IMR-90 (cell line): Measurements from ENCODE around the gene ZNF470. TPM values are rescaled to one million over a fixed set of nuclear protein-coding genes. Genes with fewer than 3 reads are reported as not detected.

Experiments used
- ATAC-seq: fragments of 200-7000 bp; cut with Tn5 transposase; 2 replicates; pipeline ENCODE4 v1.9.1; 2020; ENCODE audit warnings: low read depth, mild to moderate bottlenecking, moderate library complexity
- BruUV-seq: library from RNA; stranded (reverse); fragments of 400-500 nt; replicated peaks from 2 replicates; lab custom pipeline; 2021; lab: Mats Ljungman, UMichigan
- CTCF ChIA-PET: fragments of 300-600 bp; formaldehyde crosslinking; extraction: SDS; loops from one replicate; lab custom pipeline; 2021; ENCODE audit warnings: antibody characterized with exemption; lab: Yijun Ruan, JAX
- POLR2A ChIA-PET: fragments of 300-600 bp; sonication (Branson Sonifier 250); formaldehyde crosslinking; loops from one replicate; lab custom pipeline; 2022; ENCODE audit warnings: antibody characterized with exemption; ENCODE audit not compliant: unreplicated experiment; lab: Charles Lee
- DNase-seq: peaks from one replicate; pipeline ENCODE4 v3.0.0; 2013
- H2AFZ ChIP-seq: replicated peaks from 2 replicates; pipeline ENCODE3; 2013; ENCODE audit warnings: low read length, mild to moderate bottlenecking; ENCODE audit not compliant: poor library complexity
- H2AK5ac ChIP-seq: 2 replicates; pipeline ENCODE4 v1.6.1; 2013; ENCODE audit warnings: low read depth, low read length, inconsistent platforms
- H2AK9ac ChIP-seq: replicated peaks from 2 replicates; pipeline ENCODE3; 2013; ENCODE audit warnings: mild to moderate bottlenecking, low read depth, low read length, moderate library complexity; ENCODE audit not compliant: poor library complexity
- H2BK120ac ChIP-seq: 2 replicates; pipeline ENCODE4 v1.6.1; 2013; ENCODE audit warnings: low read depth, low read length, inconsistent platforms
- H2BK15ac ChIP-seq: 3 replicates; pipeline ENCODE4 v1.6.1; 2013; ENCODE audit warnings: low read depth, low read length, inconsistent platforms
- H2BK20ac ChIP-seq: 2 replicates; pipeline ENCODE4 v1.6.1; 2013; ENCODE audit warnings: low read depth, mild to moderate bottlenecking, inconsistent platforms, low read length, moderate library complexity
- H2BK5ac ChIP-seq: 2 replicates; pipeline ENCODE4 v1.6.1; 2013; ENCODE audit warnings: mild to moderate bottlenecking, low read depth, low read length, inconsistent platforms; ENCODE audit not compliant: poor library complexity, severe bottlenecking
- H3K14ac ChIP-seq: replicated peaks from 2 replicates; pipeline ENCODE4 v1.6.1; 2013; ENCODE audit warnings: low read depth, low read length, inconsistent platforms
- H3K18ac ChIP-seq: 2 replicates; pipeline ENCODE4 v1.6.1; 2013; ENCODE audit warnings: low read depth, low read length, control low read depth
- H3K23ac ChIP-seq: 2 replicates; pipeline ENCODE4 v1.6.1; 2013; ENCODE audit warnings: low read depth, low read length, inconsistent platforms
- H3K27ac ChIP-seq: 2 replicates; pipeline ENCODE4 v1.5.1; 2013; ENCODE audit warnings: mild to moderate bottlenecking, control low read depth, low read length; ENCODE audit not compliant: insufficient read depth
- H3K27me3 ChIP-seq: 2 replicates; pipeline ENCODE4 v1.6.1; 2013; ENCODE audit warnings: low read length; ENCODE audit not compliant: control insufficient read depth, insufficient read depth
- H3K36me3 ChIP-seq: 2 replicates; pipeline ENCODE4 v1.6.1; 2013; ENCODE audit warnings: low read length, mixed read lengths; ENCODE audit not compliant: control insufficient read depth, insufficient read depth
- H3K4ac ChIP-seq: 2 replicates; pipeline ENCODE4 v1.6.1; 2013; ENCODE audit warnings: low read depth, low read length, inconsistent platforms
- H3K4me1 ChIP-seq: 2 replicates; pipeline ENCODE4 v1.6.1; 2013; ENCODE audit warnings: low read length, mixed read lengths; ENCODE audit not compliant: control insufficient read depth, insufficient read depth
- H3K4me2 ChIP-seq: 2 replicates; pipeline ENCODE4 v1.6.1; 2013; ENCODE audit warnings: low read depth, mild to moderate bottlenecking, control low read depth, low read length, moderate library complexity
- H3K4me3 ChIP-seq: 2 replicates; pipeline ENCODE4 v1.5.1; 2013; ENCODE audit warnings: low read depth, mild to moderate bottlenecking, control low read depth, low read length, moderate library complexity; ENCODE audit not compliant: insufficient read depth
- H3K56ac ChIP-seq: 2 replicates; pipeline ENCODE4 v1.6.1; 2013; ENCODE audit warnings: low read length, inconsistent platforms; ENCODE audit not compliant: insufficient read depth; ENCODE audit errors: extremely low read depth
- H3K79me1 ChIP-seq, 2 experiments: 2 replicates each; pipeline ENCODE4 v1.6.1; 2013; ENCODE audit warnings: low read length in 2 of 2, inconsistent platforms in 1 of 2, low read depth in 1 of 2
- H3K9ac ChIP-seq: 2 replicates; pipeline ENCODE4 v1.6.1; 2013; ENCODE audit warnings: low read depth, low read length, control low read depth
- H3K9me1 ChIP-seq: 2 replicates; pipeline ENCODE4 v1.6.1; 2013; ENCODE audit warnings: low read length, inconsistent platforms; ENCODE audit not compliant: insufficient read depth
- H3K9me3 ChIP-seq: 2 replicates; pipeline ENCODE4 v1.6.1; 2013; ENCODE audit warnings: low read length; ENCODE audit not compliant: control insufficient read depth, insufficient read depth
- H4K20me1 ChIP-seq: 2 replicates; pipeline ENCODE4 v1.6.1; 2013; ENCODE audit warnings: low read length, inconsistent platforms; ENCODE audit not compliant: insufficient read depth
- H4K5ac ChIP-seq: 2 replicates; pipeline ENCODE4 v1.6.1; 2013; ENCODE audit warnings: mild to moderate bottlenecking, low read depth, low read length, control low read depth
- H4K8ac ChIP-seq, 2 experiments: 2 replicates each; pipeline ENCODE4 v1.6.1; 2013; ENCODE audit warnings: low read depth in 2 of 2, low read length in 2 of 2, control low read depth in 1 of 2, inconsistent platforms in 1 of 2
- H4K91ac ChIP-seq: 2 replicates; pipeline ENCODE4 v1.6.1; 2013; ENCODE audit warnings: low read depth, low read length, inconsistent platforms; ENCODE audit not compliant: insufficient read depth
- BHLHE40 ChIP-seq: fragments of 150-350 bp; IDR thresholded peaks from 2 replicates; pipeline ENCODE4 v1.6.1; 2016; ENCODE audit warnings: mild to moderate bottlenecking, low read depth, low read length
- CEBPB ChIP-seq: IDR thresholded peaks from 2 replicates; pipeline ENCODE4 v1.6.1; 2012; ENCODE audit warnings: low read depth, low read length, improper control_type of control experiment
- CHD1 ChIP-seq: IDR thresholded peaks from 2 replicates; pipeline ENCODE4 v1.6.1; 2012; ENCODE audit warnings: low read depth, low read length, improper control_type of control experiment
- ELK1 ChIP-seq: fragments of 150-350 bp; IDR thresholded peaks from 2 replicates; pipeline ENCODE4 v1.6.1; 2016; ENCODE audit warnings: low read depth, mild to moderate bottlenecking, low read length, moderate library complexity, borderline replicate concordance
- FOS ChIP-seq: fragments of 150-350 bp; IDR thresholded peaks from 2 replicates; pipeline ENCODE4 v1.6.1; 2016; ENCODE audit warnings: low read depth, low read length
- MAZ ChIP-seq: IDR thresholded peaks from 2 replicates; pipeline ENCODE4 v1.6.1; 2012; ENCODE audit warnings: low read depth, mild to moderate bottlenecking, low read length, improper control_type of control experiment, moderate library complexity, borderline replicate concordance
- MXI1 ChIP-seq: IDR thresholded peaks from 2 replicates; pipeline ENCODE4 v1.6.1; 2012; ENCODE audit warnings: low read depth, mild to moderate bottlenecking, low read length, moderate library complexity, borderline replicate concordance
- NFE2L2 ChIP-seq: fragments of 150-350 bp; IDR thresholded peaks from 2 replicates; pipeline ENCODE4 v1.6.1; 2016; ENCODE audit warnings: low read depth, mild to moderate bottlenecking, low read length
- POLR2A ChIP-seq: IDR thresholded peaks from 2 replicates; pipeline ENCODE4 v1.6.1; 2012; ENCODE audit warnings: mild to moderate bottlenecking, low read depth, low read length
- RAD21 ChIP-seq: IDR thresholded peaks from 2 replicates; pipeline ENCODE4 v1.6.1; 2012; ENCODE audit warnings: low read length, improper control_type of control experiment
- RCOR1 ChIP-seq: IDR thresholded peaks from 2 replicates; pipeline ENCODE4 v1.6.1; 2012; ENCODE audit warnings: mild to moderate bottlenecking, low read length, improper control_type of control experiment; ENCODE audit not compliant: insufficient replicate concordance
- RFX5 ChIP-seq: IDR thresholded peaks from 2 replicates; pipeline ENCODE4 v1.8.0; 2012; ENCODE audit warnings: low read depth, mild to moderate bottlenecking, low read length, moderate library complexity
- SMC3 ChIP-seq: fragments of 150-350 bp; IDR thresholded peaks from 2 replicates; pipeline ENCODE4 v1.6.1; 2016; ENCODE audit warnings: low read depth, mild to moderate bottlenecking, antibody characterized with exemption, low read length, moderate library complexity
- USF2 ChIP-seq: fragments of 150-350 bp; IDR thresholded peaks from 2 replicates; pipeline ENCODE4 v1.6.1; 2017; ENCODE audit warnings: mild to moderate bottlenecking, antibody characterized with exemption, low read length, low read depth
- WGBS, 2 experiments: methylation state at CpG; one replicate each; pipeline versions ENCODE4 v1.1.5 to v1.1.7; 2013; ENCODE audit warnings: missing lambda C conversion rate in 2 of 2; ENCODE audit not compliant: insufficient read length in 1 of 2; ENCODE audit errors: extremely low coverage in 2 of 2; 5-methylcytosine and 5-hydroxymethylcytosine counted together
- dilution Hi-C: fragments of 300-500 bp; cut with HindIII; formaldehyde crosslinking; loops from one replicate; pipeline ENCODE4 v1.14.3; 2018; ENCODE audit warnings: low sequenced_read_pairs; ENCODE audit not compliant: unreplicated experiment
- in situ Hi-C: fragments of 300-500 bp; cut with MboI; formaldehyde crosslinking; loops from 3 replicates; pipeline ENCODE4 v1.14.3; 2019; ENCODE audit warnings: low sequenced_read_pairs, inconsistent platforms, mixed read lengths
- intact Hi-C: fragments of 100-400 bp; cut with micrococcal nuclease; formaldehyde crosslinking; loops from 2 replicates; pipeline ENCODE4 v1.10.0; 2022
- polyA plus RNA-seq, 3 experiments: library from polyadenylated mRNA; depleted of rRNA; stranded (reverse); fragments of >200 nt; gene quantifications; 2 replicates each; pipeline ENCODE4 v1.2.3, GENCODE V29; 2012; ENCODE audit warnings: low replicate concordance in 1 of 3
- total RNA-seq: library from RNA; depleted of rRNA; stranded (reverse); fragments of >200 nt; gene quantifications from 2 replicates; pipeline ENCODE4 v1.2.3, GENCODE V29; 2012

The ZNF470 gene
- total and polyA plus RNA-seq, 2 of the 4 experiments (the other 2 are of a cell fraction), result 1.7 to 3.8 TPM

GRCh38 chr19:56562766-56563165 is 4.5 kb upstream of the ZNF470 start:
- ChIA-PET POLR2A (no interaction called here), CTCF (no interaction called here)
- Histone ChIP-seq H4K8ac (no peak overlapping the region), H3K9me1 (no peaks in the 10 kb centered on the region), H3K9me3 (peaks cover 53% of the 10 kb centered on the region), H3K27ac (no peak overlapping the region), H3K36me3 (no peaks in the 10 kb centered on the region), H2BK20ac (no peak overlapping the region), H2AK5ac (no peak overlapping the region), H3K23ac (no peak overlapping the region), H2BK5ac (no peak overlapping the region), H3K4me2 (no peak overlapping the region), H3K4me1 (no peaks in the 10 kb centered on the region), H4K5ac (no peak overlapping the region), H2BK15ac (no peak overlapping the region), H4K91ac (no peak overlapping the region), H2AFZ (no peak overlapping the region), H3K4ac (no peak overlapping the region), H3K4me3 (no peak overlapping the region), H2BK120ac (no peak overlapping the region), H3K9ac (no peak overlapping the region), H3K79me1 (peaks cover 0 to 10% of the 10 kb centered on the region in 2 experiments; a peak in 3 of 4 replicates), H3K56ac (no peak overlapping the region), H2AK9ac (no peak overlapping the region), H4K20me1 (no peaks in the 10 kb centered on the region), H3K14ac (no peak overlapping the region), H3K27me3 (no peaks in the 10 kb centered on the region), H3K18ac (no peak overlapping the region)
- TF ChIP-seq MXI1 (no peak), SMC3 (no peak), RFX5 (no peak), NFE2L2 (no peak), FOS (no peak), BHLHE40 (no peak), POLR2A (no peak), RAD21 (no peak), RCOR1 (no peak), MAZ (no peak), USF2 (no peak), CEBPB (no peak), ELK1 (no peak), CHD1 (no peak)
- dilution Hi-C loops (no loop called here), in situ Hi-C loops (no loop called here), intact Hi-C loops (no loop called here)
- no CpG with 5 or more reads among the region's 2 CpGs for WGBS, 2 experiments
- DNase-seq, result no peak
- ATAC-seq, result no peak
- BruUV-seq, result no TSS peak
